AG09309 (cell line): ENCODE measurements around the gene AQP6.

Experiments used
- DNase-seq: peaks from one replicate; pipeline ENCODE4 v3.0.0-alpha.2; 2010; ENCODE audit warnings: low read depth
- H3K4me3 ChIP-seq: 2 replicates; pipeline ENCODE4 v1.5.1; 2011; ENCODE audit warnings: mild to moderate bottlenecking, low read depth, low read length, moderate library complexity; ENCODE audit not compliant: control insufficient read depth
- TF ChIP-seq, protein P1 (sequence below): IDR thresholded peaks from 2 replicates; pipeline ENCODE4 v1.5.1; 2011; ENCODE audit warnings: mild to moderate bottlenecking, low read depth, low read length, inconsistent platforms; ENCODE audit not compliant: insufficient read depth, control insufficient read depth; ENCODE audit errors: missing control alignments

Gene AQP6

GRCh38 chr12:49942921-49943624, 29.7 kb upstream of the AQP6 start:
- no peak for DNase-seq
- TF ChIP-seq, protein P1, sequence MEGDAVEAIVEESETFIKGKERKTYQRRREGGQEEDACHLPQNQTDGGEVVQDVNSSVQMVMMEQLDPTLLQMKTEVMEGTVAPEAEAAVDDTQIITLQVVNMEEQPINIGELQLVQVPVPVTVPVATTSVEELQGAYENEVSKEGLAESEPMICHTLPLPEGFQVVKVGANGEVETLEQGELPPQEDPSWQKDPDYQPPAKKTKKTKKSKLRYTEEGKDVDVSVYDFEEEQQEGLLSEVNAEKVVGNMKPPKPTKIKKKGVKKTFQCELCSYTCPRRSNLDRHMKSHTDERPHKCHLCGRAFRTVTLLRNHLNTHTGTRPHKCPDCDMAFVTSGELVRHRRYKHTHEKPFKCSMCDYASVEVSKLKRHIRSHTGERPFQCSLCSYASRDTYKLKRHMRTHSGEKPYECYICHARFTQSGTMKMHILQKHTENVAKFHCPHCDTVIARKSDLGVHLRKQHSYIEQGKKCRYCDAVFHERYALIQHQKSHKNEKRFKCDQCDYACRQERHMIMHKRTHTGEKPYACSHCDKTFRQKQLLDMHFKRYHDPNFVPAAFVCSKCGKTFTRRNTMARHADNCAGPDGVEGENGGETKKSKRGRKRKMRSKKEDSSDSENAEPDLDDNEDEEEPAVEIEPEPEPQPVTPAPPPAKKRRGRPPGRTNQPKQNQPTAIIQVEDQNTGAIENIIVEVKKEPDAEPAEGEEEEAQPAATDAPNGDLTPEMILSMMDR: no peak
- H3K4me3 ChIP-seq: no peak overlapping the region

DNA sequence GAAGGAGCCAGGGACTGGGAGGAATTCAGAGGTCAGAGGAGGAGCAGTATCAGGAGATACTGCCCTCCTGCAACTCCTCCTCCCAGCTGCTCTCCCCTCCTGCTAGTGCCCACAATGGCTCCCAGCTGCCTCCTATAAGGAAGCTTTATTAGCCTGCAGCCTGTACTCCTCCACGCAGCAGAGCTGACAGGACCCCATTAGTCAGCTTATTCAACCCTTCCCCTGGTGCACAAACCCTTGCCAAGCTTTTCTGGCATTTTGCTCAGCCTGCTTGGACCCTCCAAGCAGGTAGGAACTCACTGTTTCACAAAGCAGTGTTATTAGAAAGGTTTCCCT, 29.2 kb upstream of the AQP6 start:
- no peak overlapping the region for H3K4me3 ChIP-seq
- DNase-seq: no peak
- TF ChIP-seq, protein P1: no peak

- TF ChIP-seq, protein P1: no peak
- no peak for DNase-seq
- H3K4me3 ChIP-seq: no peak overlapping the region
Measured at GRCh38 chr12:49944046-49944445, 28.7 kb upstream of the AQP6 start.

DNA sequence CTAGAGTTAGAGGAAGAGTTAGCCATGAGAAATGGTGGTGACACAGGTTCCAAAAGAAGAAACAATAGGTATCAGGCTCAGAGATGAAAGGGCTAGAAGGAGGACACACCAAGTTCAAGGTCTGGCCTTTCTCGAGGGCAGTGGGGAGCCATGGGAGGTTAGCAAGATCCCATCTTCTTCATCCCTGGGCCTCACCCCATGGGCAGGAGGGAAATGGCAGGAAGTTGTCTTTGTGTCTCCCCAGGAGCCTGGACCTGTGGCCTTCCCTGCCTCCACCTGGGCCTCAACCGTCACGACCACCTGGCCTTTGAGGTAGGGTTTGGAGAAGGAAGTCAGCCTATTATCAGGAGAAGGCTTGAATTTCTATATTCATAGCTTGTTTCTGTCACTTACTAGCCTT, 28.0 kb upstream of the AQP6 start:
- H3K4me3 ChIP-seq: no peak overlapping the region
- no peak for DNase-seq
- TF ChIP-seq, protein P1: no peak

GRCh38 chr12:49945394-49946080, 27.2 kb upstream of the AQP6 start:
- H3K4me3 ChIP-seq: no peak overlapping the region
- TF ChIP-seq, protein P1: peak; percentile 96
- DNase-seq: peak; percentile 21

GRCh38 chr12:49946086-49946485, 26.7 kb upstream of the AQP6 start:
- DNase-seq: no peak
- TF ChIP-seq, protein P1: no peak
- no peak overlapping the region for H3K4me3 ChIP-seq
